Retina (tissue), 1 donor: Measurements from ENCODE around the gene DGKD.
"Not testable (repeated sequence)": the region's sequence is repeated elsewhere in the genome, so short reads cannot be mapped to it uniquely, and the experiment has no call there.

Experiments
- DNase-seq: peaks from one replicate; pipeline ENCODE4 v3.0.0-alpha.2; 2016

The DGKD gene

GRCh38 chr2:233362742-233363141, 8.4 kb downstream of the DGKD start:
- DNase-seq, result no peak

- DNase-seq, result no peak
These were observed 9.5 kb downstream of the DGKD start for GRCh38 chr2:233363744-233364235.

- no peak for DNase-seq
These were observed 11.7 kb downstream of the DGKD start for GRCh38 chr2:233365861-233366520.

GRCh38 chr2:233367586-233367985, 13.3 kb downstream of the DGKD start:
- DNase-seq, result no peak

GRCh38 chr2:233368756-233369155, 14.5 kb downstream of the DGKD start:
- no peak for DNase-seq

GRCh38 chr2:233369462-233369861, 15.2 kb downstream of the DGKD start:
- DNase-seq, result no peak

GRCh38 chr2:233369897-233370685, 15.8 kb downstream of the DGKD start:
- no peak for DNase-seq

GRCh38 chr2:233371641-233372040, 17.3 kb downstream of the DGKD start:
- DNase-seq, result no peak

- DNase-seq, result no peak
These were observed 18.6 kb downstream of the DGKD start for GRCh38 chr2:233372855-233373254.

- DNase-seq, result no peak
These were observed 19.0 kb downstream of the DGKD start for GRCh38 chr2:233373316-233373715.

- not testable (repeated sequence) for DNase-seq
These were observed 20.5 kb downstream of the DGKD start for GRCh38 chr2:233374776-233375175.

GRCh38 chr2:233375490-233376314, 21.4 kb downstream of the DGKD start:
- DNase-seq, result no peak

GRCh38 chr2:233379034-233379433, 24.7 kb downstream of the DGKD start:
- DNase-seq, result no peak

GRCh38 chr2:233379441-233379840, 25.1 kb downstream of the DGKD start:
- DNase-seq, result no peak

- DNase-seq, result peak; percentile 47
These were observed 26.0 kb downstream of the DGKD start for GRCh38 chr2:233380132-233380895.

GRCh38 chr2:233380995-233381637, 26.8 kb downstream of the DGKD start:
- DNase-seq, result no peak

- no peak for DNase-seq
These were observed 27.3 kb downstream of the DGKD start for GRCh38 chr2:233381638-233381995.

GRCh38 chr2:233384015-233384414, 29.7 kb downstream of the DGKD start:
- DNase-seq, result no peak

GRCh38 chr2:233384811-233385488, 30.7 kb downstream of the DGKD start:
- peak; percentile 27 for DNase-seq

- no peak for DNase-seq
These were observed 31.3 kb downstream of the DGKD start for GRCh38 chr2:233385489-233386044.

GRCh38 chr2:233386382-233387041, 32.2 kb downstream of the DGKD start:
- no peak for DNase-seq
